ENCODE results near the gene NFIX. TPM values are rescaled to one million over a fixed set of nuclear protein-coding genes. Genes with fewer than 3 reads are reported as not detected.
A peak's percentile ranks its signal among the peaks of the same experiment; 100 is the strongest.

The NFIX gene
- total RNA-seq, 1 donor from 2014 or later, result 16.9 TPM

DNA sequence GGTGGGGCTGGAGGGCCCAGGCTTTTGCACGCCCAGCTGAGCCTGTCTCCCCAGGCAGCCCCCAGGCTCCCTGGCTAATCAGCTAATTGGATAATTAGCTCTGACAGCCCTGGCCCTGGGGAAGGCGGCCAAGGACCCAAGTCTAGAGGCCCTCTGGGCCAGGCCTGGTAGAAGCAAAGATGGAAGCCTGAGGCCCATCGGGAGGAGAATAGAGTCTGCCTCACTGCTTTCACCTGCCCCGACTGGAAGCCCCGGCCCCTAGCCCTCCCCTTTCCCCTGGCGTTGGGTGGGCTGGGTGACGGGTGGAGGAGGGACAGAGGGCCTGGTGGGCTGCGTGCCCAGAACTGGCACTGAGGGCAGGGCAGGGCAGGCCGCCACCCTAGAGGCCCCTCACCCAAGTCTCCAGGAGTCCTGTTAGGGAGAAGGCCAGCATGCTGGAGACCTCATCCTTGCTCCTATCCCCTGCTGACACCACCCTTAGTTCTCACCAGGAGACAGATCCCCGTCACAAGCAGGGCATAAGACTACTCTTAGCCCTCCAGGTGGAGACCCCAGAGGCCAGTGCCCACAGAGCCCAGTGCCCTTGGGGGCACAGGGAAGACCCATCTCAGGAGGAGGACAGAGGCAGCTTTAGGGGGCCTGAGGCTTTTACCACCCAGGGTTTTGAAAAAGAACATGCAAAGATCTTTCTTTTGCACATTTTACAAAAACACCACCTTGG lies 95.4 kb downstream of the NFIX start:
- no peak for DNase-seq (ENCODE audit: low read depth in 2 of 2)

DNA sequence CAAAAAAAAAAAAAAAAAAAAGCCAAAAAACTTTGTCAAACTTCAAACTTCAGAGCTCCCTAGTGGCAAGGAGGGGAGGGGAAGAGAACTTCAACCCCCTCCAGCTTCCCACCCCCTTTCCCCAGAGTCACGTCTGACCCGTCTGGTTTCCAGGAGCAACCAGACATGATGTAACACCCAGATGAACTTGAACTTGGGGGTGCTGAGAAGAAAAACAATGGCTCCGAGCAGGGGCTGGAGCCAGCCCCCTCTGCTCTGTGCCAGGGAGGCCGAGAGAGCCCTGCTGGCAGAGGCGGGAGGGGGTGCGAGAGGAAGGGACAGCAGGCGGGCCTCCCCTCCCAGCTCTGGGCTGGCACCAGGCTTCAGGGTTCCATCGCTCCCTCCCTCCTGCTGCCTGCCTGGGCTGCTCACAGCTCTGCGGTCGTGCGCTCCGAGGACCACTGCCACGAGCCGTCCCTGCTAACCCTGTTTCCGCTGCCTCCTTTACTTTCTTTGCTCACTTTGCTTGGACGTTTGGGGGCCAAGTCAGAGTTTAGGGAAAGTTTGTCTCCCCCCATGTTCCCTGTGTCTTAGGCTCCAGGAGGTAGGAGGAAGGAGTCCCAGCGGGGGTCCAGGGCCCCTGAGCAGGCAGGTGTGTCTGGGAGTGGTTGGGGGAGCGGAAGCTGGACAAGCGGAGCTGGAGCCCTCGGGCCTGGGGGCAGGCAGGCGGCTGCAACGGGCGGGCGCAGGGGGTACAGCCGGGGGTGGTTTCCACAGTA lies 96.3 kb downstream of the NFIX start:
- peak in 1 of 2 donors; percentile 64 for DNase-seq (ENCODE audit: low read depth in 2 of 2)

DNA sequence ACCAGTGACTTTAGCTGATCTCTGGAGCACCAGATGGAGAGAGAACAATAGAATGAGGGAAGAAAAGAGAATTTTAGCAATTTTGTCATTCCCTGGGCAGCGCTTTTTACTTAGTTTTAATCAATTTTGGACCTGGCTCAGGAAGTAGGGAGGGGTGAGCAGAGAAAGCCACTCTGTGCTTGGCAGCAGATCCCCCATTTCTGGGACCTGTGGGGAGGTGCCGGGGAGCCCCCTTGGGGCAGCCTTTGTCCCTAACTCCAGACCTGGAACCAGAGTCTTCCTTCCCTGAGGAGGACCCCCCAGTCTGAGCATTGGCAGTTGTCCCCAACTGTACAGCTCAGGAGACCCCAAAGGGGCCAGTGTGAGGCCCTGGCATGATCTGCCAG lies 96.9 kb downstream of the NFIX start:
- no peak for DNase-seq (ENCODE audit: low read depth in 2 of 2)

DNA sequence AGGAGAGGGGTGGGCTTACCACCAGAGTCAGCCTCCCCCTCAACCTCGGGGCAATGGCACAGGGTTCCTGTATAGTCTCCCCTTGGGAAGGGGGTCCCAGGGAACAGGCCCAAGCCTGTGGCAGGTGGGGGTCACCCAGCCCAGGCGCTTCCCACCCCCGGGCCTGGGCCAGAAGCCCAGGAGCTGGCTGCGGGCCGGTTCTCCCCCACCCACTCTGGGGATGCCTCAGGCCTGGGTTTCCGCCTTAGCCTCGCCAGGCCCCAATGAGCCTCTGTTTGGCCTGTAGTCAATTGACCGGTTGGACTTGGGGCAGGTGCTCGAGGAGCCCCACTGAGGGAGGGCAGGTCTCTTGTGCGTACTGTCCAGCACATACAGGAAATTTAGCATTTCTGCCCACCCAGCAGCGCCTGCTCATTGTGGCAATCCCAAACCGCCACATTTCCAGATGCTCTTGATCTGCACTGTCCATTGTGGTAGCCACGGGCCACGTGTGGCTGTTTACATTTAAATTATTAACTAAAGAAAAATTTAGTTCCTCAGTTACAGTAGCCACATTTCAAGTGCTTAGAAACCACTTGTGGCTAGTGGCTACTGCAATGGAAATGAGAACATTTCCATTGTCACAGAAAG lies 97.4 kb downstream of the NFIX start:
- no peak for DNase-seq (ENCODE audit: low read depth in 2 of 2)

DNA sequence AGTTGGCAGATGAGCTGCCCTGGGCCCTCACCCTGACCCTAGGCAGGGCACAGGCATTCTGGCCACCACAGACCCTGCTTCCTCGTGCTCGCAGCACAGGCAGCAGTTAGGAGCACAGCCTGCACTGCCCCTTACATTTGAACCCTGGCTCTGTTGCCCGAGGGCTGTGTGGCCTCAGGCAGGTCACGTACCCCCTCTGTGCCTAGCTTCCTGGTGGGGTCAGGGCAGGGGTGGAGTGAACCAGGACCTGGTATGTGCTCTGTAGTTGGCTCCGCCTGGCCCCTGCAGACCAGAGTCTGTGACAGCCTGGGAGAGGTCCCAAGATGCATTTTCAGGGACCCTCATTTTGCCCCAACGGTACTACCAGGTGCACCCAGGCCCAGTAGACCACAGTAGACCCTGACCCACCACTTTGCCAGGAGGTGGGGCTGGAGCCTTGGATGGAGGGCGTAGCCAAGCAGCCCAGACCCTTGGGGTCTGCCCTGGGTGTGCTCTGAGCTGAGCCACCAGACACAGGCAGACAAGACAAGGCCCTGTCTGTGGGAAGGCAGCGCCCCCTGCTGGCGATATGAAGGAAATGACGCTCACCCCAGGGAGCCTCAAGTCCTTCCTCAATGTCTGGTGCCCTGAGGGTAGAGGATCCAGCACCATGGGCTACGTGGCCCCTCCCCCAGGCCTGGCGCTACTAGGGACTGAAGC lies 98.3 kb downstream of the NFIX start:
- peak; percentile 61 to 86 for DNase-seq (ENCODE audit: low read depth in 2 of 2)

DNA sequence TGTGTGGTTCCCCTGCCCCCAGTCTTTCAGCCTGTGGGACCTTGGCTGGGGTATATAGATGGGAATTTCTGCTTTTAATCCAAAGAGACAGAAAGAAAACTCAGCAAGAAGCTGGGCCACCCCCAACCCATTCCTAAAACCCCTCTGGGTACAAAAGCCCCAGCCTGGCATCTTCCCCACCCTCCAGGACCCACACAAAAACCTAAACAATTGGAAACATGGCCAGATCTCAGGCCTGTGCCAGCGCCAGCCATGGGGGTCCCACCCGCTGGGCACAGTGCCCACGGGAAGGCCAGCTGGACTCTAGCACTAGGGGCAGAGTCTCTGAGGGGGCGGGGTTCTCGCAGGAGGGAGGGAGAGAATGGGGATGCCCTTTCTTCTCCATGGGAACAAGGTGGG lies 98.8 kb downstream of the NFIX start:
- DNase-seq (ENCODE audit: low read depth in 2 of 2), result no peak

DNA sequence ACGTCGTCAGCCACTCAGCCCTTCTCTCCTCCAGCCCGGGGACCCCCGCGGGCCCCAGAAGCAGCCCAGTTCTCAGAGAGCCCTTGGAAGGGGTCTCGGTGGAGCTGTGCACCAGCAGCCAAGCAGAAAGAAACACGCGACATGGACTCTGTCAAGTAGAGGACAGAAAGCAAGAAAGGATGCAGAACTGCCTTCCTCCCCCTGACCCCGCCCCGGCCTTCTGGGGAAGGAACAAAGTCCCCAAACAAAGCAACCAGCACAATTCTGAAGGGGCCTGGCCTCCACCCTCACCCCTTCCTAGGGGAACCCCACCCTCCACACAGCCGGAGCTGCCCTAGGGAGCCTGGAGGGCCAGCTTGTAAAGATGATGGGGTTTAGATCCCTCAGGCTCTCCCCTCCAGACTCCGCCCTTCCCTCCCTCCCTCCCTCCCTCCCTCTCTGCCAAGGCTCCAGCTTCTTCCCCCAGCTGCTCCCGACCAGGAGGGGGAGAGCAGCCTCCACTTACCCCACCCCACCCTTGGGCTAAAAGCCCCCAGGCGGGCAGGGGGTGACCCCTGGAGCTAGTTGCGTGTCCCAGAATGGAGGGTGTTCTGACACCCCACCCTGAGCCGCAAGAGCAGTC lies 99.6 kb downstream of the NFIX start:
- no peak for DNase-seq (ENCODE audit: low read depth in 2 of 2)

DNA sequence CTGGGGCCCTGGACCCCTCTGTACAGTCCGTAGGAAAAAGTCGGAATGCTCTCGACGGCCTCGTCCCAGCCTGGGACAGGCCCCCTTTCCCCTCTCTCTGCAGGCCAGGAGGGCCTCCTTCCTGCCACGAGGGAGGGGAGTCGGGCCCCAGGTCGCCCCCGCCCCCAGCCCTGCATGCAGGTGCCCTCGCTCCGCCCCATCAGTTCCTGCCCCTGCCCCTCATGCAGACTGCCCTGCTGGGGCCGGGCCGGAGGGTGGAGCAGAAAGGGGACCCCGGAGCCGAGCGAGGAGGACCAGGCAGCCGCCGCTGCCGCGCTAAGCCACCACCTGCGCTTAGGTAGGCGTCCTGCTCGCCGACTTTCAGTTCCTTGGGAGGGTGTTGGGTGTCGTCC lies 100.1 kb downstream of the NFIX start:
- no peak for DNase-seq (ENCODE audit: low read depth in 2 of 2)

DNA sequence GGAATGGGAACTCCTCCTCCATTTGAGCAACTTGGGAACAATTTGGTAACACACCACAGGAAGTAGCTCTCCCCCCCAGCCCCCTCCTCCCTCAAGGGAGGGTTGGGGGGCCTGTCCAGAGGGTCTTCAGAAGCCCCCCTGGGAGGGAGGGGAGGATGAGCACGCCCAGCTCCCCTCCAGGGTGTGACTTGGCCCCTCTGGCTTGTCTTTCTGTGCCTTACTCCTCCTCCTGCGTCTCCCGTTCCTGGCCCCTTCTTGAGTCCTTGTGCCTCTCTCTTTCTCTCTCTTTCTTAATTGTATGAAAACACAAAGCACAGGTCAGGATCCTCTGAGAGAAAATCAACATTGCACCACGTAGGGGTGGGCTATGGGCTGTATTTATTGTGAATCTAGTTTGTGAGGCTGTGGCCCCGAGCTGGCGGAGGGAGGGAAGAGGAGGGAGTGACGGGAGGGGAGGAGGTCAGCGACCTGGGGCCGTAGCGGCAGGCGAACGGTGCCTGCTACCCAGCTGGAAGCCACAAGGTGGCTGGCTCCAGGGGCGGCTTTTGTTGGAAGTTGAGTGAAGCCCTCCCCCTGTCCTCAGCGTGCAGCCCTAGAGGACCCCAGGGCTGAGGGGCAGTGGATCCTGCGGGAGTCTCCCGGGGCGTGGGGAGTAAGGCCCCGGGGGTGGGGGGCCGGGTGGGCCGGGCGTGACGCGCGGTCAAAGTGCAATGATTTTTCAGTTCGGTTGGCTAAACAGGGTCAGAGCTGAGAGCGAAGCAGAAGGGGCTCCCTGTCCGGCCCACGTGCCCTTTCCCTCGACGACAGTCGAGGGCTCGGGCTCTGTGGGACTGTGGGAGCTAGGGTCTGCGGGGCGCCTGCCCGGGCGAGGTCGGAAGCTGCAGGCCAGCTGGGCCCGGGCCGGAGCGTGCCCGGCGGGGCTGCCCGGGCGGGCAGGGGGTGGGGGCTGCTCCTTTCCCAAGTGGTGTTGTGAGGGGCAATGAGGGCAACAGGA lies 101.0 kb downstream of the NFIX start:
- DNase-seq (ENCODE audit: low read depth in 2 of 2), result peak in 1 of 2 donors; percentile 52

DNA sequence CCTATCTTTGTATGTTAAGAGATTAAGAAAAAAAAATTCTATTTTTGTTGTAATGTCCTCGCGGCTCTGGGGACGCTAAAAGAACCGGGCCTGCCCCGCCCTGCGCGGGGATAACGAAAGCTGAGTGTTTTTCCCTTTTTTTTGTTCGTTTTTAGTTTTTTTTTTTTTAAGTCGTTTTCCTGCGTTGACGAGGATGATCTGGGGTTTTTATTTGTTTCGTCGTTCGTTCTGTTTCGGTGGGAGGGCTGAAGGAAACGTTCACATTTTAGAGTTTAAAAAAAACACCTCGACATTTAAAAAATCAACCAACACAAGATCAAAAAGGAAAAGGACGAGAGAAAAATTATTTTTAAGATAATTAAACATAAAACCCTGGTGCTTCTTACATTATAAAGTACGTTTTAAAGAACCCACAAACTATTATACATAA lies 101.8 kb downstream of the NFIX start:
- DNase-seq (ENCODE audit: low read depth in 2 of 2), result no peak

DNA sequence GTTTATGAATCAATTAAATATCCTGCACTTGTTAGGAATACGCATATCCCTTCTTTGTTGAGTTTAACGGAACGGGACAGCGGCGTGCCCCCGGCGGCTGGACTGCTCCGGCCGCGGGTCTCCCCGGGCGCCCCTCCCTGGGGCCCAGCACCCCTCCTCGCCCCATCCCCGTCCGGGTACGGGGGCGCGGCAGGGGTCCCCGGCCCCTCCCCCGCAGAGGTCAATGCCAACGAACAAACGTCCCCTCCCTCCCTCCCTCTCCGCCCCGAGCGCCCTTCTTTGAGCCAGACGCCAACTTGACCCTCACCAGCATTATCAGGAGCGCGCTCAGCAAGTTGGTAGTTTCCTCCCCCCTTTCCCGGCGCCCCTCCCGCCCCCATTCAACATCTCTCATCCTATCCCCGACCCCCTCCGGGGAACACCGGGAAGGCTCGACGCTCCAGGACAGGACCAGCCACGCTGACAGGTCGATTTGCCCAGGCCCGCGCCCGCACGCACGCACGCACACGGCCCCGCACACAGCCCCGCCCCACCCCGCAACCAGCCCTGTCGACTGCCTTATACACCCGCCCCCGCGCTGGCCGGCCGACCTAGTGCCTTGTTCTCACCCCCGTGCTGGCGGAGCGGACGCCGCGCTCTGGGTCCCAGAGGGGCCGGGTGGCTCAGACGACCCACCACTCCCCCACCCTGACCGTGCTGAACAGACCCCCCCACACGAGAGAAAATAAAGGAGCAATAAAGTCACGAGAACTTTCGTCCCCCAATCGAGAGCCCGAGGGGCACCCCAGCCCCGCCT lies 102.4 kb downstream of the NFIX start:
- DNase-seq (ENCODE audit: low read depth in 2 of 2), result peak in 1 of 2 donors; percentile 52

DNA sequence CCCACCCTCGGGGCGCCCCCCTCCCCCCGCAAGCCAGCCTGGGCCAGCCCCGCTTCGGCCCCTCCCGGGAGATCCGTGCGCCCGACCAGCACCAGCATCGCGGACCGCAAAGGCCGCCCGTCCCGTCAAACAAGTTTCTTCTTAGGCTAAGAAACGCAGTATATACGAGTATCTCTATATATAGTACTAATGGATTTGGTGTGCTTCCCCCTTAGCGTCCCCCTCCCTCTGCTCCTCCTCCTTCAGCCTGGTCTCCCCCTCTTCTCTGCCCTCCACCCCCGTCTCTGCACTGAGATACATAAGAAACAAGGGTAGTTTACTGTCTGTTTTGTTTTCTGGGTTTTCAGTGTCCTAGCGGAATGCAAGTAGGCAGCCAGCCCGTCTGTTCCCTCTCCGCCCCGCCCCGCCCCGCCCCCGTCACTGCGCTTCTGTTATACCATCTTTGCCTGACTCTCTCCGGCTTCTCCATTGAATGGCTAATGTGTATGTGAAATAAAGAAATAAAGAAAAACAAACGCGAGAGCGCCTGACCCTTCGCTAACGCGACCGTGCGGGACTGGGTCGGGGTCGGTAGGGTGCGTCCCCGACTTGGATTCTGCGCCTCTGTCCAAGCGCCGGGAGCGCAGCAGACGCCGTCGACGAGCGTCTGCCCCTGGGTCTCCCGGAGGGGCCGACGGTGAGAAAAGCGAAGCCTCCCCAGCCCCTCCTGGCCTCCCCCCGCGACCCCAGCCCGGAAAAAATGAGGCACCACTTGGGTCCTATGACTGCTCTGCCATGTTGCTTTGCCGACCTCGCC lies 103.2 kb downstream of the NFIX start:
- DNase-seq (ENCODE audit: low read depth in 2 of 2), result peak in 1 of 2 donors; percentile 72

DNA sequence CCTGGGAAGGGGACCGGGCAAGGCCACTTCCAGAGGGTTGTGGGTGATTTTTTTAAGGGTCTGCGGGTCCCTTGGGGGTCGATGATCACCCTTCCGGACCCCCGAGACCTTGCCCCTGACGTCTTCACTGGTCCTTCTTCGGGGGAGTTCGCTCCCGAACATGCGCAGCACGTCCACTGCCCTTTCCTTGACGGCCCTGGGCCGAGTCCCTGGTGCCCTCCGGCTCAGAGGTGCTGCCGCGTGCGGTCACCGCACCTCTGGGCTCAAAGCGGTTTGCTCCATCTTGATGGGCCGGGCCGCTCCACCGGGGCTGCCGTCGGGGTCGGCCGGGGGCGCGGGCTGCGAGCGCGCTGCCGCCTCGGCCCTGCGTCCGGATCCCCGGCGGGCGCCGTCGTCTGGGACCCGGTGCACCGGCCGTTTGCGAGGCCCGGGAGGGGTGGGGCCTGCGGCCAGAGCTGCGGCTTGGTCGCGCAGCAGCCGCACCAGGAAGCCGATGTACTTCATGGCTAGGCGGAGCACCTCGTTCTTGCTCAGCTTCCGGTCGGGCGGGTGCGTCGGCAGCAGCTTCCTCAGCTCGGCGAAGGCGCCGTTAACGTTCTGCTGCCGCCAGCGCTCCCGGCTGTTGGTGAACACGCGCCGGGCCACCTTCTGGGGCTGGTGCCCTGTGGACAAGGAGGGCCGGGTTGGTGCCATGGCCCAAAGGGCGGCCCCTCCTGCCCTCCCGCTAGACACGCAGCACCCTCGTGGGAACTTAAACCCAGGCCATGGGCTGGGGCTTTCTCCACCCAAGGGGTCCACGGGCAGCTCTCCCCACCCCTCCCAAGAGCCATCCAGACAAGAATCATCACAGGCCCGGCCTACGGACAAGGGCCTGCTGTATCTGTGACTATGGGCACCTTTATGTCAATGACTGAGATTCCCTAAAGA lies 104.1 kb downstream of the NFIX start:
- peak in 1 of 2 donors; percentile 85 for DNase-seq (ENCODE audit: low read depth in 2 of 2)

DNA sequence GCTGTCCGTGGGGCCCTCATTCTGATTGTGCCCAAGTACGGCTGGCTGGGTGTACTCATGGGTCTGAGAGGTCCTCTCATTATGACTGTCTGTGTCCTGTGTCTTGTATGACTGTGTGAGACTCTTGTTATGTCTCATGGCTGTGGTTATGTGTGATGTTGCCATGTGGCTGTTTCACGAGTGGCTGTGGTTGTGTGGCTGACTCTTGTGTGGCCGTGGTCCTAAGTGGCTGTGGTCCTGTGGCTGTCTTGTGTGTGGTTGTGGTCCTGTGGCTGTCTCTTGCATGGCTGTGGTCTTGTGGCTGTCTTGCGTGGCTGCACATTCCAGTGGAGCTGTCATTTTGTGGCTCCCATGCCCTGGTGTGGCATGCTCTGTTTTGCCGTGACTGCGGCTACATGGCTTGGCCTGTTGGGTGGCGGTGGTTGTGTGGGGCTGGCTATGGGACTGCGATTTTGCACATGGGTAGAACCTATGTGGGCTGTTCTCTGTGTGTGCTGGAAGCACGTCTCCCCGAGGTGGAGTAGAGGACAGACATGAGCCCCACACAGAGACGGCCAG lies 104.8 kb downstream of the NFIX start:
- peak in 1 of 2 donors; percentile 34 for DNase-seq (ENCODE audit: low read depth in 2 of 2)

DNA sequence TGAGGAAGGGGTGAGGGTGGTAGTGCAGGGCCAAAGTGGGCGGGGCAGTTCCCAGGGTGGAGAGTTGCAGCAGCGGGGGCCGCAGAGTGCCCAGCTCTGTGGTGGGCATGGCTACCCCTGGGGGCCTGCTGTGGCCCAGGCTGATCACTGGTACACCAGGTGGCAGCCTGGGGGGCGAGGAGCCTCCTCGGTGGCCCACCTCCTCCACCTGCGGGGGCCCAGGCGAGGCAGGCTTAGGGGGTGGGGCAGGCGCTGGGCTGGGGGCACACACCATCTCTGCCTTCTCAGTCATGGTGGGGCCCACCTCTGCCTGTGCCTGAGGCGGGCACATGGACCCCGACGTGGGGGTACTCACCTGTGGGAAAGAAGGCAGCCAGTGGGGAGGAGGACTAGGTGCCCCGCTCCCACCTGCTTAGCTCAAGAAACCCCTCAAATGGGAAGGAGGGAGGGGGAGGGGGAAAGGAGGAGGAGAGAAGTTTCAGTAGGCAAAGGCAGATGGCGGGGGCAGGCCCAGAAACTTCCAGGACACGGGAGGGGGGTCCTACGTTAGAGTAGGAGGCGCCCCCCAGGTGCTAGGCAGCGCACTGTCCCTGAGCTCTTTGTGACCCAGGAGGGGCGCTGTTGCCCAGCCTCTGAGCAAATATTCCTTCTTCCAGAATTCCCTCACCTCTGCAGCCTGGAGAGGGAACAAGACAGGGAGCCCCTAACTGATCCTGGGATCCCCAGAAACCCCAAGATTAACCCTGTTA lies 105.7 kb downstream of the NFIX start:
- peak in 1 of 2 donors; percentile 77 for DNase-seq (ENCODE audit: low read depth in 2 of 2)
